HG03060 (cell line): ENCODE results near the gene SNAPIN.

Experiments
- ATAC-seq: cut with Tn5 transposase; IDR thresholded peaks from one replicate; pipeline ENCODE4 v1.9.1; 2021; ENCODE audit warnings: low read depth, moderate number of reproducible peaks; ENCODE audit not compliant: unreplicated experiment

The SNAPIN gene

DNA sequence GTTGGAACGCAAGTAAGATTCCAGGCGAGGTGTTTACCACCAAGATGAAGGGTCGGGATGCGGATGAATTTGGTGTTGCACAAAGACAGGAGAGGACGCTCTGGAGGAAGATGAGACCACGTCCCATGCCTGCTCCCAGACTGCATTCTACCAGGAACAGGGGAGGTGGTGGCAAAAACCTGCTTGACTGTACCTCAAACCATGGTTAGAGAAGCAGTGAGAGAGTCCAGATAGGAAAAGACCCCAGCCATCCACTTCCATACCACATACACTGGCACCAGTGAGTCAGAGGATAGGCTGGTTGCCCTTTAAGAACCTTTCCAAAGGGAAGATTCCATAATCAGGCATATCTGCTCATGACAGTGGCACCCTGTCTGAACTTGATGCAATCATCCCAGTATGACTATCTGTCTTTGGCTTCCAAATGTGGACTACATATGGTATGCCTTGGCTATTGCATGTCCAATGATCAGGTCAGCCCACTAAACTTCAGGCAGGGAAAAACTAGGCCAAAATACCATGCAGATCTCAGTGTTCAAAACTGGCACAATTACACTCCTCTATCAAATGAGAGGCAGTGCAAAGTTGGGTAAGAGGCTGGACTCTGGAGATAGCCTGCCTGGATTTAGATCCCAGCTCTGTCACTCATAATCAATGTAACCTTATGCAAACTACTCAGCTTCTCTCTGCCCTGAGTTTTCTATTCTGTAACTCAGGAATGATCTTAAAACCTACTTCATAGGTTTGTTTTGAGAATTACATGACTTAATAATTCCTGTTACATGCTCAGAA, 40.6 kb downstream of the SNAPIN start:
- no peak for ATAC-seq

- ATAC-seq = no peak
These were observed 41.3 kb downstream of the SNAPIN start for GRCh38 chr1:153699768-153700167.

GRCh38 chr1:153705484-153705883, 47.0 kb downstream of the SNAPIN start:
- no peak for ATAC-seq

DNA sequence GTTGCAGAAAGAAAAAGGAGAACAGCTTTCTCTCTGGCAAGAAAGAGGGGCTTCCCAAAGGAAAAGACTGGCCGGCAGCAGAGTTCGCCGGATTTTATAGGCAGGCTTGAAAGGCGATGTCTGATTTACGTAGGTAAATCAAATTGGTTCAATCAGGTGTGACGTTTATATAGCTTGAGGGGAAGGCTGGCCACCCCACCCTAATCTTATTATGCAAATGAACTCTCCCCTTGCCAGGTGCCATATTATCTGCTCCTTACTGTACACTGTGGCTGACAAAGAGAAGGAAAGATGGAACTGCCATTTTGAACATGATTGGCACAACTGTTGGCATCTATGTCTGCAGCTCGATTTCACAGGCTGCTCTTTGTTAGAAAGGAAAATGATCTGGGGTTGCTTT, 52.5 kb downstream of the SNAPIN start:
- no peak for ATAC-seq
